Nephron progenitor cell (in vitro differentiated cells): ENCODE measurements around the gene ADAMTSL5.
"Not testable (repeated sequence)": the region's sequence is repeated elsewhere in the genome, so short reads cannot be mapped to it uniquely, and the experiment has no call there.

Source experiments
- DNase-seq: peaks from one replicate; pipeline ENCODE4 v3.0.0; 2021
- H3K27ac Mint-ChIP-seq: 2 replicates; pipeline ENCODE4 v1.8.0; 2021; ENCODE audit warnings: mild to moderate bottlenecking, moderate library complexity, mixed read lengths
- H3K27me3 Mint-ChIP-seq: 2 replicates; pipeline ENCODE4 v1.8.0; 2021; ENCODE audit warnings: mild to moderate bottlenecking, low read depth, mixed read lengths; ENCODE audit not compliant: poor library complexity
- H3K36me3 Mint-ChIP-seq: 2 replicates; pipeline ENCODE4 v1.8.0; 2021; ENCODE audit warnings: low read depth, mixed read lengths
- H3K4me1 Mint-ChIP-seq: 2 replicates; pipeline ENCODE4 v1.8.0; 2021; ENCODE audit warnings: mixed read lengths
- H3K4me3 Mint-ChIP-seq: 2 replicates; pipeline ENCODE4 v1.8.0; 2021; ENCODE audit warnings: mild to moderate bottlenecking, moderate library complexity, mixed read lengths
- H3K9me3 Mint-ChIP-seq: 2 replicates; pipeline ENCODE4 v1.8.0; 2021; ENCODE audit warnings: mild to moderate bottlenecking, moderate library complexity, mixed read lengths
- CTCF ChIP-seq: fragments of 200-600 bp; sonication (generic); IDR thresholded peaks from 2 replicates; pipeline ENCODE4 v1.5.0; 2021; ENCODE audit warnings: antibody characterized with exemption

Gene ADAMTSL5

GRCh38 chr19:1522838-1523237, 10.0 kb upstream of the ADAMTSL5 start:
- no peak for TF ChIP-seq CTCF
- no peak for DNase-seq
- peaks cover 87% of the 10 kb centered on the region for H3K27me3 Mint-ChIP-seq
- no peaks in the 10 kb centered on the region for H3K9me3 Mint-ChIP-seq
- H3K27ac Mint-ChIP-seq, result no peak overlapping the region
- H3K4me3 Mint-ChIP-seq, result no peak overlapping the region
- peaks cover 8% of the 10 kb centered on the region for H3K4me1 Mint-ChIP-seq
- no peaks in the 10 kb centered on the region for H3K36me3 Mint-ChIP-seq

- Mint-ChIP-seq H3K4me1 (peaks cover 8% of the 10 kb centered on the region), H3K27ac (no peak overlapping the region), H3K4me3 (no peak overlapping the region), H3K36me3 (no peaks in the 10 kb centered on the region), H3K27me3 (peaks cover 87% of the 10 kb centered on the region), H3K9me3 (peaks cover under 1% of the 10 kb centered on the region)
- no peak for DNase-seq
- TF ChIP-seq CTCF, result no peak
Observed at GRCh38 chr19:1522061-1522460, 9.2 kb upstream of the ADAMTSL5 start.

GRCh38 chr19:1521636-1522035, 8.8 kb upstream of the ADAMTSL5 start:
- H3K4me1 Mint-ChIP-seq, result peaks cover 8% of the 10 kb centered on the region
- H3K36me3 Mint-ChIP-seq, result no peaks in the 10 kb centered on the region
- H3K9me3 Mint-ChIP-seq, result peaks cover 5% of the 10 kb centered on the region
- DNase-seq, result no peak
- no peak for TF ChIP-seq CTCF
- H3K4me3 Mint-ChIP-seq, result no peak overlapping the region
- no peak overlapping the region for H3K27ac Mint-ChIP-seq
- peaks cover 87% of the 10 kb centered on the region for H3K27me3 Mint-ChIP-seq

GRCh38 chr19:1520203-1520780, 7.5 kb upstream of the ADAMTSL5 start:
- H3K4me1 Mint-ChIP-seq, result peaks cover 8% of the 10 kb centered on the region
- H3K27ac Mint-ChIP-seq, result no peak overlapping the region
- no peaks in the 10 kb centered on the region for H3K36me3 Mint-ChIP-seq
- H3K4me3 Mint-ChIP-seq, result no peak overlapping the region
- peaks cover 8% of the 10 kb centered on the region for H3K9me3 Mint-ChIP-seq
- no peak for DNase-seq
- H3K27me3 Mint-ChIP-seq, result peaks cover 87% of the 10 kb centered on the region
- TF ChIP-seq CTCF, result no peak

- H3K4me3 Mint-ChIP-seq, H3K36me3 Mint-ChIP-seq, H3K4me1 Mint-ChIP-seq, H3K9me3 Mint-ChIP-seq, DNase-seq, H3K27ac Mint-ChIP-seq: not testable (repeated sequence)
- peaks cover 87% of the 10 kb centered on the region for H3K27me3 Mint-ChIP-seq
Observed at GRCh38 chr19:1519802-1520201, 7.0 kb upstream of the ADAMTSL5 start.

GRCh38 chr19:1518471-1518870, 5.7 kb upstream of the ADAMTSL5 start:
- H3K4me3 Mint-ChIP-seq, result no peak overlapping the region
- peaks cover 88% of the 10 kb centered on the region for H3K27me3 Mint-ChIP-seq
- DNase-seq, result no peak

More at GRCh38 chr19:1518471-1518870, 5.7 kb upstream of the ADAMTSL5 start:
- peaks cover 8% of the 10 kb centered on the region for H3K9me3 Mint-ChIP-seq
- no peaks in the 10 kb centered on the region for H3K4me1 Mint-ChIP-seq
- no peaks in the 10 kb centered on the region for H3K36me3 Mint-ChIP-seq
- no peak overlapping the region for H3K27ac Mint-ChIP-seq
- no peak for TF ChIP-seq CTCF
